T-helper 17 cell (primary cell): ENCODE measurements around the gene SIRT1. TPM values are rescaled to one million over a fixed set of nuclear protein-coding genes. Genes with fewer than 3 reads are reported as not detected.
"Not testable (repeated sequence)": the region's sequence is repeated elsewhere in the genome, so short reads cannot be mapped to it uniquely, and the experiment has no call there.

Experiments used
- ATAC-seq: fragments of 150-1000 bp; cut with Tn5 transposase; 2 replicates; pipeline ENCODE4 v1.10.0; 2021; ENCODE audit warnings: mild to moderate bottlenecking, moderate library complexity
- DNase-seq, 3 donors: peaks; one replicate each; pipeline versions ENCODE4 v3.0.0 to v3.0.0-alpha.2; 2020 to 2021
- H3K9me3 ChIP-seq: one replicate; pipeline ENCODE4 v1.7.0; 2013; ENCODE audit warnings: low read length, mild to moderate bottlenecking; ENCODE audit not compliant: control insufficient read depth, poor library complexity, severe bottlenecking
- H3K27ac Mint-ChIP-seq: one replicate; pipeline ENCODE4 v1.8.0; 2022; ENCODE audit warnings: mild to moderate bottlenecking, moderate library complexity, mixed read lengths
- H3K27me3 Mint-ChIP-seq: one replicate; pipeline ENCODE4 v1.8.0; 2022; ENCODE audit warnings: mixed read lengths
- H3K36me3 Mint-ChIP-seq: one replicate; pipeline ENCODE4 v1.8.0; 2022; ENCODE audit warnings: low read depth, mixed read lengths
- H3K4me1 Mint-ChIP-seq: one replicate; pipeline ENCODE4 v1.8.0; 2022; ENCODE audit warnings: mild to moderate bottlenecking, mixed read lengths
- H3K4me3 Mint-ChIP-seq: one replicate; pipeline ENCODE4 v1.8.0; 2022; ENCODE audit warnings: mild to moderate bottlenecking, moderate library complexity, mixed read lengths
- total RNA-seq, 4 donors: library from RNA in 2 of 4; stranded (reverse) in 2 of 4; gene quantifications; one replicate each; pipeline ENCODE4 v1.2.3 and lab custom pipeline; 2022 to 2026

The SIRT1 gene
- total RNA-seq, 2 donors from 2014 or later, result 48.4 to 56.4 TPM

GRCh38 chr10:67858971-67859370, 25.5 kb upstream of the SIRT1 start:
- peaks cover 4% of the 10 kb centered on the region for H3K4me1 Mint-ChIP-seq
- no peak overlapping the region for H3K27ac Mint-ChIP-seq
- no peaks in the 10 kb centered on the region for H3K9me3 ChIP-seq
- ATAC-seq, result no peak
- DNase-seq, result no peak
- no peaks in the 10 kb centered on the region for H3K36me3 Mint-ChIP-seq
- H3K27me3 Mint-ChIP-seq, result no peaks in the 10 kb centered on the region
- H3K4me3 Mint-ChIP-seq, result no peak overlapping the region

- Mint-ChIP-seq H3K36me3 (no peaks in the 10 kb centered on the region), H3K27me3 (no peaks in the 10 kb centered on the region), H3K4me3 (no peak overlapping the region), H3K27ac (no peak overlapping the region), H3K4me1 (no peaks in the 10 kb centered on the region)
- H3K9me3 ChIP-seq, result no peaks in the 10 kb centered on the region
- DNase-seq (no peak), ATAC-seq (no peak)
Measured at GRCh38 chr10:67861750-67862432, 22.6 kb upstream of the SIRT1 start.

GRCh38 chr10:67863094-67863493, 21.4 kb upstream of the SIRT1 start:
- H3K4me1 Mint-ChIP-seq, result no peaks in the 10 kb centered on the region
- no peaks in the 10 kb centered on the region for H3K9me3 ChIP-seq
- no peak for DNase-seq
- H3K4me3 Mint-ChIP-seq, result no peak overlapping the region
- ATAC-seq, result no peak
- H3K36me3 Mint-ChIP-seq, result no peaks in the 10 kb centered on the region
- H3K27ac Mint-ChIP-seq, result no peak overlapping the region
- H3K27me3 Mint-ChIP-seq, result no peaks in the 10 kb centered on the region

- DNase-seq, result no peak
- no peaks in the 10 kb centered on the region for H3K36me3 Mint-ChIP-seq
- H3K4me3 Mint-ChIP-seq, result no peak overlapping the region
- no peak overlapping the region for H3K27ac Mint-ChIP-seq
- H3K4me1 Mint-ChIP-seq, result no peaks in the 10 kb centered on the region
- no peaks in the 10 kb centered on the region for H3K9me3 ChIP-seq
- no peak for ATAC-seq
- no peaks in the 10 kb centered on the region for H3K27me3 Mint-ChIP-seq
Measured at GRCh38 chr10:67864607-67865371, 19.7 kb upstream of the SIRT1 start.

- H3K4me3 Mint-ChIP-seq, result no peak overlapping the region
- ATAC-seq, result no peak
- H3K27ac Mint-ChIP-seq, result no peak overlapping the region
Measured at GRCh38 chr10:67868132-67868531, 16.3 kb upstream of the SIRT1 start.

GRCh38 chr10:67869996-67870395, 14.5 kb upstream of the SIRT1 start:
- no peak for DNase-seq
- no peaks in the 10 kb centered on the region for H3K4me1 Mint-ChIP-seq
- no peaks in the 10 kb centered on the region for H3K27me3 Mint-ChIP-seq
- no peak overlapping the region for H3K27ac Mint-ChIP-seq
- H3K4me3 Mint-ChIP-seq, result no peak overlapping the region
- H3K36me3 Mint-ChIP-seq, result no peaks in the 10 kb centered on the region
- no peak for ATAC-seq
- H3K9me3 ChIP-seq, result no peaks in the 10 kb centered on the region

More at GRCh38 chr10:67868132-67868531, 16.3 kb upstream of the SIRT1 start:
- no peaks in the 10 kb centered on the region for H3K27me3 Mint-ChIP-seq
- no peak for DNase-seq
- H3K9me3 ChIP-seq, result no peaks in the 10 kb centered on the region
- H3K36me3 Mint-ChIP-seq, result no peaks in the 10 kb centered on the region
- H3K4me1 Mint-ChIP-seq, result no peaks in the 10 kb centered on the region

GRCh38 chr10:67875340-67876238, 8.9 kb upstream of the SIRT1 start:
- H3K36me3 Mint-ChIP-seq, result no peaks in the 10 kb centered on the region
- no peak for DNase-seq
- no peak overlapping the region for H3K27ac Mint-ChIP-seq
- no peak overlapping the region for H3K4me3 Mint-ChIP-seq
- H3K4me1 Mint-ChIP-seq, result no peaks in the 10 kb centered on the region
- no peaks in the 10 kb centered on the region for H3K9me3 ChIP-seq
- ATAC-seq, result no peak
- no peaks in the 10 kb centered on the region for H3K27me3 Mint-ChIP-seq

- H3K4me3 Mint-ChIP-seq, H3K9me3 ChIP-seq, DNase-seq, H3K27ac Mint-ChIP-seq, H3K4me1 Mint-ChIP-seq, H3K36me3 Mint-ChIP-seq, H3K27me3 Mint-ChIP-seq, ATAC-seq: not testable (repeated sequence)
Measured at GRCh38 chr10:67877421-67877820, 7.0 kb upstream of the SIRT1 start.

GRCh38 chr10:67878133-67878532, 6.3 kb upstream of the SIRT1 start:
- DNase-seq, result no peak
- H3K27ac Mint-ChIP-seq, result no peak overlapping the region
- H3K9me3 ChIP-seq, result no peaks in the 10 kb centered on the region
- no peaks in the 10 kb centered on the region for H3K27me3 Mint-ChIP-seq
- no peaks in the 10 kb centered on the region for H3K4me1 Mint-ChIP-seq
- ATAC-seq, result no peak
- H3K36me3 Mint-ChIP-seq, result no peaks in the 10 kb centered on the region
- H3K4me3 Mint-ChIP-seq, result no peak overlapping the region

- H3K9me3 ChIP-seq, result no peaks in the 10 kb centered on the region
- no peak for ATAC-seq
- peaks cover 3% of the 10 kb centered on the region for H3K36me3 Mint-ChIP-seq
- peak overlapping the region; percentile 95 for H3K4me3 Mint-ChIP-seq
- H3K4me1 Mint-ChIP-seq, result peaks cover 12% of the 10 kb centered on the region
- no peaks in the 10 kb centered on the region for H3K27me3 Mint-ChIP-seq
- DNase-seq, result no peak
- H3K27ac Mint-ChIP-seq, result peak overlapping the region; percentile 95
Measured at GRCh38 chr10:67883710-67884312, 645 bp upstream of the SIRT1 start.

- peaks cover 18% of the 10 kb centered on the region for H3K4me1 Mint-ChIP-seq
- H3K27me3 Mint-ChIP-seq, result no peaks in the 10 kb centered on the region
- H3K4me3 Mint-ChIP-seq, result peak overlapping the region; percentile 95
- DNase-seq, result peak; percentile 61 to 77 (median 70)
- H3K9me3 ChIP-seq, result no peaks in the 10 kb centered on the region
- H3K27ac Mint-ChIP-seq, result peak overlapping the region; percentile 95
- H3K36me3 Mint-ChIP-seq, result peaks cover 3% of the 10 kb centered on the region
- ATAC-seq, result peak; percentile 72
Measured at GRCh38 chr10:67884842-67885670, 600 bp downstream of the SIRT1 start.

- Mint-ChIP-seq H3K4me1 (peaks cover 16% of the 10 kb centered on the region), H3K36me3 (no peaks in the 10 kb centered on the region), H3K27ac (no peak overlapping the region), H3K27me3 (no peaks in the 10 kb centered on the region), H3K4me3 (no peak overlapping the region)
- no peak for DNase-seq
- H3K9me3 ChIP-seq, result no peaks in the 10 kb centered on the region
- no peak for ATAC-seq
Measured at GRCh38 chr10:67893637-67894036, 9.2 kb downstream of the SIRT1 start.
